Activated B cell treated with CpG ODN at 0.5 μM for 24 hours (primary cell): Measurements from ENCODE around the gene COA1. TPM values are rescaled to one million over a fixed set of nuclear protein-coding genes. Genes with fewer than 3 reads are reported as not detected.

Experiments used
- ATAC-seq: fragments of 200-7000 bp; cut with Tn5 transposase; one replicate; pipeline ENCODE4 v1.10.0; 2021; ENCODE audit warnings: low read depth, mild to moderate bottlenecking, moderate library complexity
- CTCF ChIA-PET: fragments of 350-600 bp; sonication (Branson Sonifier 250); formaldehyde crosslinking; loops from one replicate; lab custom pipeline; 2021; ENCODE audit warnings: antibody characterized with exemption; lab: Charles Lee
- POLR2A ChIA-PET: fragments of 350-600 bp; sonication (Branson Sonifier 250); formaldehyde crosslinking; loops from one replicate; lab custom pipeline; 2021; ENCODE audit warnings: antibody characterized with exemption; lab: Charles Lee
- DNase-seq: peaks from one replicate; pipeline ENCODE4 v3.0.0; 2022
- H3K27ac Mint-ChIP-seq: one replicate; pipeline ENCODE4 v1.8.0; 2020; ENCODE audit warnings: mixed read lengths
- H3K27me3 Mint-ChIP-seq: one replicate; pipeline ENCODE4 v1.8.0; 2021; ENCODE audit warnings: mixed read lengths
- H3K36me3 Mint-ChIP-seq: one replicate; pipeline ENCODE4 v1.8.0; 2021; ENCODE audit warnings: low read depth, mixed read lengths
- H3K4me1 Mint-ChIP-seq: one replicate; pipeline ENCODE4 v1.8.0; 2021; ENCODE audit warnings: mixed read lengths
- H3K4me3 Mint-ChIP-seq: one replicate; pipeline ENCODE4 v1.8.0; 2020; ENCODE audit warnings: mild to moderate bottlenecking, mixed read lengths
- H3K9me3 Mint-ChIP-seq: one replicate; pipeline ENCODE4 v1.8.0; 2020; ENCODE audit warnings: mixed read lengths
- intact Hi-C: fragments of 100-400 bp; cut with micrococcal nuclease; formaldehyde crosslinking; loops from one replicate; pipeline ENCODE4 v1.15.1; 2024
- total RNA-seq: library from RNA; stranded (reverse); gene quantifications from 2 replicates; pipeline ENCODE4 v1.2.3, GENCODE V29; 2022
- TF ChIP-seq, protein P1 (sequence below): fragments of 200-600 bp; IDR thresholded peaks from one replicate; pipeline ENCODE4 v1.8.0; 2022; ENCODE audit warnings: antibody characterized with exemption, mild to moderate bottlenecking

The COA1 gene
- total RNA-seq, 1 donor from 2014 or later = 56.9 TPM

DNA sequence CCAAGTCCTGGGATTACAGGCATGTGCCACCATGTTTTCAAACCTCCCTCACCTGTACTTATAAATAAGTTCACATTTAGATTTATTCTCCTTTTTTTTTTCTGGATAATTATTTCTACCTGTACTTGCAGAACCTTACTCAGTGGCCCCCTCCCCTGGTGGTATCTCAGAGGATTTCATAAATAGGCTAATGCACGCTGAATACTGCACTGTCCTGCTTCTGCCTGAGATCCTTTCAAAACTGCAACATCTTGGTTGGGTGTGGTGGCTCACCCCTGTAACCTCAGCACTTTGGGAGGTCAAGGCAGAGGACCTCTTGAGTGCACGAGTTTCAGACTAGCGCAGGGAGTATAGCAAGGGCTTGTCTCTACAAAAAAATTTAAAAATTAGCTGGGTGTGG lies 24.5 kb upstream of the COA1 start:
- Mint-ChIP-seq H3K4me3 (no peak overlapping the region), H3K27me3 (peaks cover 3% of the 10 kb centered on the region), H3K36me3 (no peaks in the 10 kb centered on the region), H3K27ac (no peak overlapping the region), H3K9me3 (no peaks in the 10 kb centered on the region), H3K4me1 (peaks cover 6% of the 10 kb centered on the region)
- DNase-seq (no peak), ATAC-seq (no peak)
- ChIA-PET CTCF (interaction anchor here (0.7 kb wide), 1 partner anchor 98 kb away, joined by 4 read pairs; no protein-coding TSS in a partner anchor), POLR2A (no interaction called here)
- TF ChIP-seq, protein P1, sequence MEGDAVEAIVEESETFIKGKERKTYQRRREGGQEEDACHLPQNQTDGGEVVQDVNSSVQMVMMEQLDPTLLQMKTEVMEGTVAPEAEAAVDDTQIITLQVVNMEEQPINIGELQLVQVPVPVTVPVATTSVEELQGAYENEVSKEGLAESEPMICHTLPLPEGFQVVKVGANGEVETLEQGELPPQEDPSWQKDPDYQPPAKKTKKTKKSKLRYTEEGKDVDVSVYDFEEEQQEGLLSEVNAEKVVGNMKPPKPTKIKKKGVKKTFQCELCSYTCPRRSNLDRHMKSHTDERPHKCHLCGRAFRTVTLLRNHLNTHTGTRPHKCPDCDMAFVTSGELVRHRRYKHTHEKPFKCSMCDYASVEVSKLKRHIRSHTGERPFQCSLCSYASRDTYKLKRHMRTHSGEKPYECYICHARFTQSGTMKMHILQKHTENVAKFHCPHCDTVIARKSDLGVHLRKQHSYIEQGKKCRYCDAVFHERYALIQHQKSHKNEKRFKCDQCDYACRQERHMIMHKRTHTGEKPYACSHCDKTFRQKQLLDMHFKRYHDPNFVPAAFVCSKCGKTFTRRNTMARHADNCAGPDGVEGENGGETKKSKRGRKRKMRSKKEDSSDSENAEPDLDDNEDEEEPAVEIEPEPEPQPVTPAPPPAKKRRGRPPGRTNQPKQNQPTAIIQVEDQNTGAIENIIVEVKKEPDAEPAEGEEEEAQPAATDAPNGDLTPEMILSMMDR = no peak
- intact Hi-C loops = no loop called here

DNA sequence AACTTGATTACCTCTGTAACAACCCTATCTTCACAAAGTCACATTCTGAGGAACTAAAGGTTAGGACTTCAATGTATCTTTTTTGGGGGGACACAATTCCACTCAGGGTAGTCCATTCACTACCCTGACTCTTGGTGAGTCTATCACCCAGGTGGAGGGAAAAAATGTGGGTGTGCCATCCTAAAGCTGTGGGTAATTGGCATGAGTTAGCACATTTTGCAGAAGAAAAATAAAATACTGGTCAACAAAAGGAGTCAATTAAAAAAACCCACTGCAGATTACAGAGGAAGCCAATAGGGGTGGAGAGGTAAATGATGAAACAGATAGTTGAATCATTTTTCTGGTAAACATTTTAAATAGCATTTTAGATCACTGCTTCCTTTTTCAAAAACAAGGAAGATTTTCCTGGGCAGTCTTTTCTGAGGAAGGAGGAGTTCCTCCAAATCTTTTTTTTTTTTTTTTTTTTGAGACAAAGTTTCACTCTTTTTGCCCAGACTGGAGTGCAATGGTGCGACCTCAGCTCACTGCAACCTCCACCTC lies 24.0 kb upstream of the COA1 start:
- CTCF ChIA-PET = interaction anchor here (0.7 kb wide), 1 partner anchor 98 kb away, joined by 4 read pairs; no protein-coding TSS in a partner anchor
- Mint-ChIP-seq H3K36me3 (no peaks in the 10 kb centered on the region), H3K4me1 (peaks cover 6% of the 10 kb centered on the region), H3K9me3 (no peaks in the 10 kb centered on the region), H3K4me3 (no peak overlapping the region), H3K27ac (no peak overlapping the region), H3K27me3 (peaks cover 3% of the 10 kb centered on the region)
- TF ChIP-seq, protein P1 = no peak
- POLR2A ChIA-PET = no interaction called here
- intact Hi-C loops = no loop called here
- ATAC-seq (no peak), DNase-seq (no peak)

DNA sequence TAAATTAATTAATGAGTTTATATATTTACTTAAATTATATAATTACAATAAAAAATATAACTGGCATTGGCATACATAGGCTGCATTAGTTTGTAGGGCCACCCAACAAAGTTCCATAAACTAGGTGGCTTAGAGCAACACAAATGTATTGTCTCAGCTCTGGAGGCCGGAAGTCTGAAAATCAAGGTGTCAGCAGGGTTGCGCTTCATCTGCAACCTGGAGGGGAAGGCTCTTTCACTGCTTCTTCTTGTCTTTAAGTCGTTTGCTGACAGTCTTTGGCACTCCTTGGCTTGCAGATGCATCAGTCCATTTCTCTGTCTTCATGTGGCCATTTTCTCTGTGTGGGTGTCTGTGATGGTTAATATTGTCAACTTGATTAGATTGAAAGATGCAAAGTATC lies 23.1 kb upstream of the COA1 start:
- no peaks in the 10 kb centered on the region for H3K9me3 Mint-ChIP-seq
- no peaks in the 10 kb centered on the region for H3K36me3 Mint-ChIP-seq
- no peak overlapping the region for H3K27ac Mint-ChIP-seq
- DNase-seq (no peak), ATAC-seq (no peak)
- ChIA-PET CTCF (no interaction called here), POLR2A (no interaction called here)
- intact Hi-C loops = no loop called here
- no peak overlapping the region for H3K4me3 Mint-ChIP-seq
- peaks cover 4% of the 10 kb centered on the region for H3K27me3 Mint-ChIP-seq
- TF ChIP-seq, protein P1 = no peak
- peaks cover under 1% of the 10 kb centered on the region for H3K4me1 Mint-ChIP-seq

DNA sequence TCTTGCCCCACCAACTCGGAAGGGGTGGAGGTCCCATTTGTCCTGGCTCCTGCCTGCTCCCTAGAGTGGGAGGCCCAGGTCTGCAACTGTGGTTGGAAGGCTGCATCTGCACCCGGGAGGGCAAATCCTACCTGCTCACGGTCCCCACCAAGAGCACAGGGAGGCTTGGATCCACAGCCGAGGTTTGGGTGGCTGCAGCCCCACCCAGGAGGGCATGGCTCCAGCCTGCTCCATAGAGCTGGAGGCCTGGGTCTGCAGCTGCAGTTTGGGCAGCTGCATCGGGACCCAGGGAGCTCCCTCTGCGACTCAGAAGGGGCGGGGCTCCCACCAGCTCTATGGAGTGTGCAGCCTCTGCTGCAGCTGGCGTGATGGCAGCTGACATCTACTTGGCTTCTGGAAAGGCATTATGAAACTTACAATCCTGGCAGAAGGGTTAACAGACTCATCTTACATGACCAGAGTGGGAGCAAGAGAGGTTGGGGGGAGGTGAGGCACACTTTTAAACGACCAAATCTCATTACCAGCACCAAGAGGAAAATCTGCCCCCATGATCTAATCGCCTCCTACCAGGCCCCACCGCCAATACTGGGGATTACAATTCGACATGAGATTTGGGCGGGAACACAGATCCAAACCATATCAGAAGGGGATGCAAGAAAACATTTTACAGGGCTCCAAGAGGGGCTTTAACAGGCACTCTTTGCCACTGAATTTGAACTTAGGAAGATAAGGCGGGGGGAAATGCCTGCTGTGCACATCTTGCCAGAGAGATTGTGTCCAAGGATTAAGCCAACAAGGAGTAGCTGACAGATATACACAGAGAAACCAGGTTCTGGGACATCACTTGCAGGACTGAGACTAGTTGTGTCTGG lies 20.9 kb upstream of the COA1 start:
- TF ChIP-seq, protein P1 = no peak
- intact Hi-C loops = no loop called here
- H3K9me3 Mint-ChIP-seq = no peaks in the 10 kb centered on the region
- no peak for ATAC-seq
- POLR2A ChIA-PET = interaction anchor here (0.7 kb wide), 1 partner anchor 673 kb away, joined by 6 read pairs; no protein-coding TSS in a partner anchor
- DNase-seq = no peak
- no peaks in the 10 kb centered on the region for H3K4me1 Mint-ChIP-seq
- H3K36me3 Mint-ChIP-seq = no peaks in the 10 kb centered on the region
- H3K27me3 Mint-ChIP-seq = peaks cover 10% of the 10 kb centered on the region
- no peak overlapping the region for H3K27ac Mint-ChIP-seq
- CTCF ChIA-PET = no interaction called here
- H3K4me3 Mint-ChIP-seq = no peak overlapping the region

DNA sequence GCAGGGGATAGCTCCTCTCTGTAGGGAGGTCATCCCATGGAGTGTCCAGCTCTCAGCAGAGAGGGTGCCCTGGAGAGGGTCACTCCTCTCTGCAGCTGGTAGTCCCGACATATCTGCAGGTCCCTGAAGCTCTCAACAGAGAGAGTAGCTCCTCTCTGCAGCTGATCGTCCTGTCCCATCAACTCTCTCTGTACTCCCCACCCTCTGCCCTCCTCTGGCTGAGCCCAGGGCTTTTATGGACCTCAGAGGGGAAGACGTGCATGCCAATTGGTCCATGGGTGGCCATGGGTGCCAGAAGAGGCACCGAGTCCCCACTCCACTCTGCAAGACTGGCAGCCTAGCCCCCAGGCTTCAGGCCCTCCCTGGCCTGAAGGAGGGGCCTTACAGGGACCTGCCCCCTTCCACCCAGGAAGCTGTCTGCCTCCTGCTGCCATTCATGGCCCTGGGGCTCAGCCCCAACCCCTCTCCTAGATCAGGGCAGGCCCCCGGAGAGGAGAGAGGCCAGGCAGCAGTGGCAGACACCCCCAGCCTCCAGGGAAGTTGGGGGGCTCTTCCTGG lies 20.1 kb upstream of the COA1 start:
- H3K9me3 Mint-ChIP-seq = no peaks in the 10 kb centered on the region

More for the DNA sequence above, 20.1 kb upstream of the COA1 start:
- TF ChIP-seq, protein P1 = no peak
- Mint-ChIP-seq H3K4me3 (no peak overlapping the region), H3K27me3 (peaks cover 10% of the 10 kb centered on the region), H3K4me1 (no peaks in the 10 kb centered on the region), H3K27ac (no peak overlapping the region), H3K36me3 (no peaks in the 10 kb centered on the region)
- ATAC-seq = no peak
- ChIA-PET POLR2A (no interaction called here), CTCF (interaction anchor here (0.6 kb wide), 1 partner anchor 29 kb away, joined by 3 read pairs; no protein-coding TSS in a partner anchor)
- DNase-seq = no peak
- intact Hi-C loops = no loop called here
